Neural cell (in vitro differentiated cells): Measurements from ENCODE around the gene LRRIQ4. TPM values are rescaled to one million over a fixed set of nuclear protein-coding genes. Genes with fewer than 3 reads are reported as not detected.

Experiments
- H2AFZ ChIP-seq: fragments of 200-600, 300-800 bp; sonication (generic), shearing (Covaris generic); 2 replicates; pipeline ENCODE4 v1.6.0; 2014; ENCODE audit warnings: low read depth, mild to moderate bottlenecking, antibody characterized with exemption, low read length, moderate library complexity
- H3F3A ChIP-seq: fragments of 200-600 bp; shearing (Covaris generic); 2 replicates; pipeline ENCODE4 v1.6.1; 2016; ENCODE audit warnings: mild to moderate bottlenecking, moderate library complexity, mixed read lengths, antibody characterized with exemption, low read length; ENCODE audit not compliant: insufficient read depth, poor library complexity, severe bottlenecking
- H3K27ac ChIP-seq: fragments of 200-600, 300-800 bp; sonication (generic), shearing (Covaris generic); 2 replicates; pipeline ENCODE4 v1.5.1; 2014; ENCODE audit warnings: mild to moderate bottlenecking, low read length, moderate library complexity
- H3K27me3 ChIP-seq: fragments of 300-800, 200-600 bp; sonication (generic), shearing (Covaris generic); 2 replicates; pipeline ENCODE4 v1.6.0; 2014; ENCODE audit warnings: mild to moderate bottlenecking, low read depth, low read length, moderate library complexity; ENCODE audit not compliant: insufficient read depth
- H3K36me3 ChIP-seq: fragments of 300-800, 200-600 bp; sonication (generic), shearing (Covaris generic); 2 replicates; pipeline ENCODE4 v1.5.1; 2014; ENCODE audit warnings: mild to moderate bottlenecking, antibody characterized with exemption, low read length, moderate library complexity; ENCODE audit not compliant: insufficient read depth
- H3K4me2 ChIP-seq: fragments of 300-800, 200-600 bp; sonication (generic), shearing (Covaris generic); 2 replicates; pipeline ENCODE4 v1.6.0; 2014; ENCODE audit warnings: mild to moderate bottlenecking, low read length
- H3K4me3 ChIP-seq: fragments of 300-800, 200-600 bp; sonication (generic), shearing (Covaris generic); 2 replicates; pipeline ENCODE4 v1.5.1; 2014; ENCODE audit warnings: mild to moderate bottlenecking, low read length, moderate library complexity
- H3K79me2 ChIP-seq: fragments of 200-600 bp; shearing (Covaris generic); replicated peaks from 2 replicates; pipeline ENCODE4 v1.6.0; 2014; ENCODE audit warnings: mild to moderate bottlenecking, low read length, moderate library complexity; ENCODE audit not compliant: insufficient read depth
- H3K9ac ChIP-seq: fragments of 300-800, 200-600 bp; sonication (generic), shearing (Covaris generic); 2 replicates; pipeline ENCODE4 v1.6.1; 2016; ENCODE audit warnings: mild to moderate bottlenecking, low read length, mixed read lengths
- H3K9me2 ChIP-seq: fragments of 200-600 bp; shearing (Covaris generic); 2 replicates; pipeline ENCODE4 v1.6.1; 2016; ENCODE audit warnings: mild to moderate bottlenecking, low read length, mixed read lengths; ENCODE audit not compliant: insufficient read depth
- H3K9me3 ChIP-seq: fragments of 200-600, 300-800 bp; sonication (generic), shearing (Covaris generic); 2 replicates; pipeline ENCODE4 v1.6.1; 2016; ENCODE audit warnings: mild to moderate bottlenecking, mixed run types, low read length, moderate library complexity, mixed read lengths
- H4K20me1 ChIP-seq: fragments of 200-600 bp; shearing (Covaris generic); 2 replicates; pipeline ENCODE4 v1.6.1; 2016; ENCODE audit warnings: mild to moderate bottlenecking, mixed run types; ENCODE audit not compliant: insufficient read depth
- CTCF ChIP-seq: fragments of 450-650 bp; IDR thresholded peaks from 2 replicates; pipeline ENCODE4 v1.5.1; 2014; ENCODE audit warnings: antibody characterized with exemption, mild to moderate bottlenecking, moderate library complexity; ENCODE audit not compliant: poor library complexity, severe bottlenecking
- EP300 ChIP-seq: fragments of 450-650 bp; conservative IDR thresholded peaks from 2 replicates; pipeline ENCODE4 v1.6.1; 2014; ENCODE audit warnings: antibody characterized with exemption, mild to moderate bottlenecking, moderate library complexity; ENCODE audit not compliant: poor library complexity, severe bottlenecking
- EZH2 ChIP-seq: fragments of 200-600, 300-800 bp; shearing (Covaris generic), sonication (generic); IDR thresholded peaks from 2 replicates; pipeline ENCODE4 v1.6.1; 2014; ENCODE audit warnings: antibody characterized with exemption, low read length, borderline replicate concordance, mild to moderate bottlenecking; ENCODE audit not compliant: insufficient read depth, poor library complexity, severe bottlenecking
- MXI1 ChIP-seq: fragments of 450-650 bp; conservative IDR thresholded peaks from 2 replicates; pipeline ENCODE4 v1.6.1; 2014; ENCODE audit warnings: antibody characterized with exemption, mild to moderate bottlenecking; ENCODE audit not compliant: poor library complexity, severe bottlenecking
- POLR2AphosphoS5 ChIP-seq: IDR thresholded peaks from 2 replicates; pipeline ENCODE4 v1.6.1; 2012
- RAD21 ChIP-seq: fragments of 450-650 bp; conservative IDR thresholded peaks from 2 replicates; pipeline ENCODE4 v1.6.1; 2014; ENCODE audit warnings: antibody characterized with exemption, mild to moderate bottlenecking, moderate library complexity
- REST ChIP-seq: IDR thresholded peaks from 2 replicates; pipeline ENCODE4 v1.6.1; 2012; ENCODE audit warnings: borderline replicate concordance
- SMC3 ChIP-seq: fragments of 450-650 bp; conservative IDR thresholded peaks from 2 replicates; pipeline ENCODE4 v1.6.1; 2014; ENCODE audit warnings: antibody characterized with exemption, mild to moderate bottlenecking, moderate library complexity; ENCODE audit not compliant: poor library complexity
- TAF1 ChIP-seq: IDR thresholded peaks from 2 replicates; pipeline ENCODE4 v1.6.1; 2012; ENCODE audit warnings: low read depth
- polyA plus RNA-seq: library from polyadenylated mRNA; depleted of rRNA; stranded (reverse); fragments of >200 nt; gene quantifications from 2 replicates; pipeline ENCODE4 v1.2.3, GENCODE V29; 2014

LRRIQ4 gene
- polyA plus RNA-seq, 1 donor from 2014 or later = not detected

GRCh38 chr3:169811631-169812331 lies 889 bp upstream of the LRRIQ4 start:
- Histone ChIP-seq H3K9me2 (no peaks in the 10 kb centered on the region), H3K4me2 (no peak overlapping the region), H3K9ac (peak overlapping the region; percentile 55), H4K20me1 (no peaks in the 10 kb centered on the region), H3K36me3 (no peaks in the 10 kb centered on the region), H3K4me3 (peak overlapping the region; percentile 64), H3K9me3 (no peaks in the 10 kb centered on the region), H3K79me2 (no peaks in the 10 kb centered on the region), H3F3A (no peaks in the 10 kb centered on the region), H3K27ac (no peak overlapping the region), H3K27me3 (no peaks in the 10 kb centered on the region), H2AFZ (no peak overlapping the region)
- no peak for TF ChIP-seq EZH2
- no peak for TF ChIP-seq REST
- no peak for TF ChIP-seq EP300
- no peak for TF ChIP-seq SMC3
- TF ChIP-seq RAD21 = no peak
- TF ChIP-seq POLR2AphosphoS5 = no peak
- no peak for TF ChIP-seq TAF1

GRCh38 chr3:169813278-169813677 lies 608 bp downstream of the LRRIQ4 start:
- Histone ChIP-seq H4K20me1 (no peaks in the 10 kb centered on the region), H3K27me3 (no peaks in the 10 kb centered on the region), H2AFZ (no peak overlapping the region), H3K27ac (no peak overlapping the region), H3F3A (no peaks in the 10 kb centered on the region), H3K9ac (no peak overlapping the region), H3K4me3 (no peak overlapping the region), H3K9me3 (no peaks in the 10 kb centered on the region), H3K36me3 (no peaks in the 10 kb centered on the region), H3K4me2 (no peak overlapping the region), H3K79me2 (no peaks in the 10 kb centered on the region), H3K9me2 (no peaks in the 10 kb centered on the region)
- TF ChIP-seq CTCF = no peak
- TF ChIP-seq MXI1 = no peak
- no peak for TF ChIP-seq TAF1
- TF ChIP-seq EZH2 = no peak
- no peak for TF ChIP-seq REST
- no peak for TF ChIP-seq RAD21
- no peak for TF ChIP-seq EP300
- TF ChIP-seq POLR2AphosphoS5 = no peak
- no peak for TF ChIP-seq SMC3
